SIG-M5 treated with dmso at 0.1 percent for 504 hours (cell line): ENCODE data around the gene GCLM.

ENCODE experiments used
- DNase-seq: peaks from one replicate; lab custom pipeline; 2025; ENCODE audit not compliant: unreplicated experiment; lab: John Stamatoyannopoulos, UW

Gene GCLM

DNA sequence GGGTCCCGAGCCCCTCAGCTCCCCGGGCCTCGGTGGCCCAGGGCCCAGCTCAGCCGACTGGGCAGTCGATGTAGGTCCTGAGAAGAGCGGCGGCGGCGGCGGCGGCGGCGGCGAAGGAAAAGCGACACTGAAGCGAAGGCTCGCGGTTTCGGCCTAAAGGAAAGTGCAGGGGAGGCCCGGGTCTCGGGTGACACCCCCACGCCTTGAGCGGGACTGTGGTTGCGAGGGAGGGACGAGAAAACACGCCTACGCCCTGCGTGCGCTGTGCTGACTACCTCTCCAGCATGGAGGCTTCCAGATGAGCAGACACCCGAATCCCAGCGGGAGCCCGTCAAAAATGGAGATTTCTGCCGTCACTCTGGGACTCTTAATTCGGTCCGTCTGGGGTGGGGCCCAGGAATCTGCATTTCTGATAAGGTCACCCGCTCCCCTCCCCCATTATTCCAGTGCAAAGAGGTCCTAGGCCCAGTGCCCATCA is 61.4 kb downstream of the GCLM start:
- DNase-seq = peak; percentile 43

DNA sequence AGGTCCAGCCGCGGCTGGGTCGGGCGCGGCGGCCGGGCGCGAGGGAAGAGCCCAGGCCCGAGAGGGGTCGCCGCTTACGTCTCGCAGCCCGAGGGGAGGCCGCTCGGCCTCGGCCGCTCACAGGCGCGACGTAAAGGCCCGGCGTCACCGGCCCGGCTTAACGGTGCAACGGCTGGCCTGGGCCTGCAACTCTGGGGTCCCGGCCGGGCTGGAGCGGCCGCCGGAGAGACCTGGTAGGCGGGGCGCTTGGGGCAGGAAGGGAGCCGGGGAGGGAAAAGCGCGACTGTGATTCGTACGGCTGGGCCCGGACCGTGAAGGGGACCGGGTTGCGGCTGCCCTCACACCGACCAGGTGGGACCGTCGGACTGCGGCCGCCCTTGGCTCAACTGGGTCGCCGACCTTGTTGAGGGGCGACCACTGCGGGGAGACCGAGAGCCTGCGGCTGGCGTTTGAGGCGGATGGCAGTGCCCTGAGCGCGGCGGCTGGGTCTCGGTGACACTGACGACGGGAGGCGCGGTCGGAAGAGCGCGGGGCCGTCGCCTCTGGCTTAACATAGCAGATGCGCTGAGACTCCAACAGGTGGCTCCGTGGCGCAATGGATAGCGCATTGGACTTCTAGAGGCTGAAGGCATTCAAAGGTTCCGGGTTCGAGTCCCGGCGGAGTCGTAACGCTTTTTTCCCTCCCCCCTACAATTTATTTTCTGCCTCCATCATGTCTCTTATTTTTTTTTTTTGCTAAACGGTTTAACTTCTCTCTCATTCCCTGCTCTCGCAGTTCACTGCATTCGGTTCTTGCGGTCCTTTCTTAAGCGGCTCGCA is 62.0 kb downstream of the GCLM start:
- DNase-seq = peak; percentile 80

- peak; percentile 72 for DNase-seq
Observed at GRCh38 chr1:93846206-93846991, 62.8 kb downstream of the GCLM start.

- DNase-seq = no peak
Observed at GRCh38 chr1:93845538-93846205, 63.6 kb downstream of the GCLM start.

DNA sequence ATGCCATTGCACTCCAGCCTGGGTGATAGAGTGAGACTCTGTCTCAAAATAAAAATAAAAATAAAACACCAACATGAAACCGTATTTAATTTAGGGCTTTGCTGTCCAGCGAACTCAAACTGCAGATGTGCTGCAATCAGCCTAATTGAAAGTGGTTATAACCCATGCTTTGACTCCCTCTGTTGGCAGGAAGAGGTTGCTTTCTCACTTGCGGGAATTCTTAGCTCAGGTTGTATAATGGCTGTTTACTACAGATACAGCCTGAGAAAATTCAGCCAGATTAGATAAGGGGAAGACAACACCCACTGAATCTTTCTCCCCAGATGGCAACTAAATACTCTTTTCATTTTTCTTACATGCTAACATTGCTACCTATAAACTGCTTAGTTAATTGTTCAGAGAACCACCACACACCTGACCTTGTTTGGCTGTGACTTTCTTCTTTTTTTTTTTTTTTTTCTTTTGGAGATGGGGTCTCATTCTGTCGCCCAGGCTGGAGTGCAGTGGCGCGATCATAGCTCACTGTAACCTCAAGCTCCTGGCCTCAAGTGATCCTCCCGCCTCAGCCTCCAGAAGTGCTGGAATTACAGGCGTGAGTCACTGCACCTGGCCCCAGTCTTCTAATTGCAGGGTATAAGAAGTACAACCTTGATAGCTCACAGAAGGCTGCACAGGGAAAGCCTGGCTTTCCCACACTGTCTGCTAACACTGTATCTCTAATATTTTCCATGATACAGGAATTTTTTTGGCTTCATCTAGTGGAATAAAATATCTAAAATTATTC is 64.8 kb downstream of the GCLM start:
- peak; percentile 80 for DNase-seq

GRCh38 chr1:93842750-93843500 is 66.3 kb downstream of the GCLM start:
- DNase-seq = no peak

DNA sequence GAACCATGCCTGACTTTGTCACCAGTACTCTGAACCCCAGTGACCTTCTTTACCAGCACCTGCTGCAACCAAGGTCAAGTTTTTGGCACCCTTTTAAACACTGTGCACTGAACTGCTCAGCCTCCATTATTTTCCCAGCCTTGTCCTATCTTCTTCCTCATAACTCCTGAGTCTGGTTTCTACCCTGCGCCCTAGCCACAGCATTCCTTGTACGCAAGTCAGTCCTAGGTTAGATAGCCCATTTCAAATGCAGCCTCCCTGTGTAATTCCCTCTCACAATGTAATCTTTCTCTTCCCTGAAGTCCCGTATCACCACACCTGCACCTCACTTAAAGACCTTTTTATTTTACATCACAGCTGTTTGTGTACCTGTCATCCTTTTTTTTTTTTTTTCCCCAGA is 67.5 kb downstream of the GCLM start:
- no peak for DNase-seq

- DNase-seq = no peak
Observed at GRCh38 chr1:93840956-93841482, 68.2 kb downstream of the GCLM start.

- no peak for DNase-seq
Observed at GRCh38 chr1:93839753-93840152, 69.5 kb downstream of the GCLM start.

DNA sequence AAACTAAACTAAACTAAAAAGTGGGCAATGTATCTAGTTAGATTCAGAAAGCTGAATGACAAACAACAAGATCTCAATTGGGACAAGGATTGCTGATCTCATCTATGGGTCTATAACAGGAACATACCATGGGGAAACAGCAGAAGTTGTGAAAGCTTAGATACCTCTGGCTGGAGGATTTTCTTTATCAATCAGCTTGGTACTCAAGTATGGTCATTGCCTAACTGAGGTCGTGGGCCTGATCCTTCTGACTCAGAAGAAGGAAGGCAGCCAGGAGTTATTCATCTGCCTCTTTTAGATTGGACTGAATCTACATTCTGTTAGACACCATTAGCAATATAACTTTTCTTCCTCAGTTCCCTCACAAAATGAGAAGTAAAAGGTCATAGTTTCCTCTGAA is 69.9 kb downstream of the GCLM start:
- DNase-seq = peak; percentile 49

DNA sequence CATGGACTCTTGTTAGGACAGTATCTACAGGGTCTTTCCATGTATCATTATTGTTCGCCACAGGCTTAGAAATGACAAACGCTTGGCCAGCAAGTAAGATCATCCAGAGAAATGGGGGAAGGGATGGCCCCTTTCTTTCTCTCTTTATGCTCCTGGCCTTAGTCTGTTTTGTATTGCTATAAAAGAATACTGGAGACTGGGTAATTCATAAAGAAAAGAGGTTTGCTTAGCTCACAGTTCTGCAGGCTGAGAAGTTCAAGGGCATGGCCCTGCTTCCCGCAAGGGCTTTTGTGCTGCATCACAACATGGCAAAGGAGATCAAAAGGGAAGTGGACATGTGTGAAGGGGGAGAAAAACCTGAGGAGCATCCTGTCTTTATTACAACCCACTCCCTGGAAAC is 71.3 kb downstream of the GCLM start:
- no peak for DNase-seq
